Hepatocyte (in vitro differentiated cells): ENCODE data around the gene MFSD6.

Source experiments
- EZH2 ChIP-seq: fragments of 200-600 bp; sonication (generic); IDR thresholded peaks from 2 replicates; pipeline ENCODE4 v1.6.1; 2016; ENCODE audit warnings: antibody characterized with exemption, mild to moderate bottlenecking, borderline replicate concordance
- TF ChIP-seq, protein P1 (sequence below): fragments of 200-600 bp; sonication (generic); IDR thresholded peaks from 2 replicates; pipeline ENCODE4 v1.5.1; 2016; ENCODE audit warnings: antibody characterized with exemption, mild to moderate bottlenecking; ENCODE audit not compliant: poor library complexity

- TF ChIP-seq, protein P1, sequence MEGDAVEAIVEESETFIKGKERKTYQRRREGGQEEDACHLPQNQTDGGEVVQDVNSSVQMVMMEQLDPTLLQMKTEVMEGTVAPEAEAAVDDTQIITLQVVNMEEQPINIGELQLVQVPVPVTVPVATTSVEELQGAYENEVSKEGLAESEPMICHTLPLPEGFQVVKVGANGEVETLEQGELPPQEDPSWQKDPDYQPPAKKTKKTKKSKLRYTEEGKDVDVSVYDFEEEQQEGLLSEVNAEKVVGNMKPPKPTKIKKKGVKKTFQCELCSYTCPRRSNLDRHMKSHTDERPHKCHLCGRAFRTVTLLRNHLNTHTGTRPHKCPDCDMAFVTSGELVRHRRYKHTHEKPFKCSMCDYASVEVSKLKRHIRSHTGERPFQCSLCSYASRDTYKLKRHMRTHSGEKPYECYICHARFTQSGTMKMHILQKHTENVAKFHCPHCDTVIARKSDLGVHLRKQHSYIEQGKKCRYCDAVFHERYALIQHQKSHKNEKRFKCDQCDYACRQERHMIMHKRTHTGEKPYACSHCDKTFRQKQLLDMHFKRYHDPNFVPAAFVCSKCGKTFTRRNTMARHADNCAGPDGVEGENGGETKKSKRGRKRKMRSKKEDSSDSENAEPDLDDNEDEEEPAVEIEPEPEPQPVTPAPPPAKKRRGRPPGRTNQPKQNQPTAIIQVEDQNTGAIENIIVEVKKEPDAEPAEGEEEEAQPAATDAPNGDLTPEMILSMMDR = no peak
- no peak for TF ChIP-seq EZH2
These were observed 93.1 kb downstream of the MFSD6 start for GRCh38 chr2:190501231-190501630.
